Spinal cord (tissue), 10 donors: Measurements from ENCODE around the gene TJAP1. TPM values are rescaled to one million over a fixed set of nuclear protein-coding genes. Genes with fewer than 3 reads are reported as not detected.
A peak's percentile ranks its signal among the peaks of the same experiment; 100 is the strongest.

Experiments
- DNase-seq, 6 donors: peaks; one replicate each; pipeline versions ENCODE4 v3.0.0 to v3.0.0-alpha.2; 2013 to 2015; ENCODE audit warnings: low spot score in 6 of 6, low read depth in 4 of 6
- H3K27ac ChIP-seq: one replicate; pipeline ENCODE4 v1.5.1; 2013; ENCODE audit warnings: low read depth, low read length, control low read depth
- H3K27me3 ChIP-seq: one replicate; pipeline ENCODE4 v1.6.1; 2013; ENCODE audit warnings: low read length; ENCODE audit not compliant: control insufficient read depth, insufficient read depth
- H3K36me3 ChIP-seq: one replicate; pipeline ENCODE4 v1.6.1; 2013; ENCODE audit warnings: low read length; ENCODE audit not compliant: control insufficient read depth, insufficient read depth
- H3K4me1 ChIP-seq: one replicate; pipeline ENCODE4 v1.6.1; 2013; ENCODE audit warnings: low read length; ENCODE audit not compliant: control insufficient read depth, insufficient read depth
- H3K4me3 ChIP-seq: one replicate; pipeline ENCODE4 v1.5.1; 2013; ENCODE audit warnings: low read depth, low read length, control low read depth
- H3K9me3 ChIP-seq: one replicate; pipeline ENCODE4 v1.6.1; 2013; ENCODE audit warnings: low read length; ENCODE audit not compliant: control insufficient read depth, insufficient read depth
- WGBS: methylation state at CpG from one replicate; pipeline ENCODE4 v1.1.5; 2013; ENCODE audit warnings: missing lambda C conversion rate; ENCODE audit not compliant: insufficient coverage; 5-methylcytosine and 5-hydroxymethylcytosine counted together
- polyA plus RNA-seq, 2 donors: library from polyadenylated mRNA; unstranded; fragments of 120-200 nt; gene quantifications; one replicate each; pipeline ENCODE4 v1.2.1, GENCODE V29; 2013; ENCODE audit not compliant: insufficient read length in 2 of 2
- total RNA-seq, 2 donors: library from RNA; depleted of rRNA in 1 of 2; stranded (reverse); fragments of 120-200 nt in 1 of 2; fragments of >200 nt in 1 of 2; gene quantifications; one replicate each; pipeline versions ENCODE4 v1.2.3 to v1.2.4, GENCODE V29; 2013 to 2014
- donor health status: healthy.

TJAP1 gene
- total and polyA plus RNA-seq, 4 donors, result 8.8 to 46.4 (median 26.1) TPM

GRCh38 chr6:43516367-43516696, 39.0 kb downstream of the TJAP1 start:
- no peaks in the 10 kb centered on the region for H3K9me3 ChIP-seq
- WGBS, result 0% methylated on average over 7 of the region's 10 CpGs
- peak overlapping the region; percentile 85 for H3K27ac ChIP-seq
- no peak for DNase-seq
- peaks cover 20% of the 10 kb centered on the region for H3K4me1 ChIP-seq
- H3K4me3 ChIP-seq, result peak overlapping the region; percentile 98
- no peaks in the 10 kb centered on the region for H3K27me3 ChIP-seq
- H3K36me3 ChIP-seq, result peaks cover 58% of the 10 kb centered on the region

- Histone ChIP-seq H3K27me3 (no peaks in the 10 kb centered on the region), H3K36me3 (peaks cover 58% of the 10 kb centered on the region), H3K4me3 (peak within 1 kb of the TSS; percentile 98), H3K4me1 (peaks cover 17% of the 10 kb centered on the region), H3K9me3 (no peaks in the 10 kb centered on the region), H3K27ac (peak within 1 kb of the TSS; percentile 85)
- 0% methylated on average over 57 of the region's 57 CpGs for WGBS
- peak; percentile 94 to 100 (median 98) for DNase-seq
Observed at GRCh38 chr6:43516697-43517504, 39.5 kb downstream of the TJAP1 start, which contains the start of the genes POLR1C and YIPF3. Gene POLR1C, plus strand, starts transcription at chr6:43517089. Its CDS starts 21 bp downstream, at chr6:43517110. Gene YIPF3, minus strand, starts transcription at chr6:43516926. Its CDS starts 119 bp downstream, at chr6:43516807.

DNA sequence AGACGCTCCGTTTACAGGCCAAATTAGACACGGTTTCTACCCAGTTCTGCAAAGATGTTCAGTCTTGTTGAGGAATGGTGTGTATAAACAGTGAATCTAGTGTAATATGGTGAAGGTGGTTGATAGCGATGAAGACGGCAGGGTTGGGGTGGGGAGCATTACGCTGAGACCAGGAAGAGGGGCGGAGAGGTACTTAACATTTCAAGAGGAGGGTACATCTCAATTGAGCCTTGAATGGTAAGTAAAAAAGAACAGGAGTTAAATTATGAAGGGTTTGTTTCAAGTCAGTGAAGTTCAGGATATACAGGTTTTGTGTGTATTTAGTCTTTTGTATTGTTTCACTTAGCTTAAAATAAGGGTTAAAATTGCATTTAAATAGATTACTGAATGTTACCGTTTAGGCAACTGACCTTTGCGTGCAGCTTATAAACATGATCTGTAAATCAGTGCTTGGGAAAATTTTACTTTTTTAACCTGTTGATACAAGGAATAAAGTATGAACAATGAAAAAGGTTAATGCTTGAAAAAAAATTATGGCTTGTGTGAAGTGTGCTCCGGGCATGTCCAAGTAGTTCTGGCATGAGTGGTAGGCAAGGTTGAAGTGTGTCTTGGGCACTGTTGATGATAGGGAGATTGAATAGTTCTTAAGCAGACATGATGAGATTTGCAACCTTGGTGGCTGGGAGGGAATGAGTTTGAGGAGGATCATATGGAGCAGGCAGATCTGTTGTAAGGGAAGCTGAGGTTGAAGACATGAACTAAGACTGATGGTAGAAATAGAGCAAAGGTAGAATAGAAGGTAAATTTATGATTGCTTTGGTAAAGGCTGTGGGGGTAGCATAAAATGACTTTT, 40.4 kb downstream of the TJAP1 start:
- Histone ChIP-seq H3K4me3 (peak overlapping the region; percentile 98), H3K27ac (no peak overlapping the region), H3K4me1 (peaks cover 15% of the 10 kb centered on the region), H3K36me3 (peaks cover 55% of the 10 kb centered on the region), H3K9me3 (no peaks in the 10 kb centered on the region), H3K27me3 (no peaks in the 10 kb centered on the region)
- DNase-seq, result no peak
- 7% methylated on average over 9 of the region's 10 CpGs for WGBS

DNA sequence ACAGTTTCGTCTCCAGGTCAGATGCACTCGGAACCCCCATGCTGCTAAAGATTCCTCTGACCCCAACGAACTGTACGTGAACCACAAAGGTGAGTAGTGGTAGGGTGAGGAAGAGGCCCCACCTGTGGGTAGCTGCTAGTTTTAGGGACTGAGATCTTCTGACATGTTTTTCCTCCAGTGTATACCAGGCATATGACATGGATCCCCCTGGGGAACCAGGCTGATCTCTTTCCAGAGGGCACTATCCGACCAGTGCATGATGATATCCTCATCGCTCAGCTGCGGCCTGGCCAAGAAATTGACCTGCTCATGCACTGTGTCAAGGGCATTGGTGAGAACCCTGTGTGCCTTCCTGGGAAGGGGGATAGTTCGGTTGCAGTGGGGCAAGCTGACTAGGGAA, 42.7 kb downstream of the TJAP1 start:
- H3K9me3 ChIP-seq, result no peaks in the 10 kb centered on the region
- H3K36me3 ChIP-seq, result peaks cover 55% of the 10 kb centered on the region
- no peak overlapping the region for H3K4me3 ChIP-seq
- no peak overlapping the region for H3K27ac ChIP-seq
- no peak for DNase-seq
- WGBS, result 95% methylated on average over 8 of the region's 8 CpGs
- no peaks in the 10 kb centered on the region for H3K27me3 ChIP-seq
- H3K4me1 ChIP-seq, result peaks cover 13% of the 10 kb centered on the region

DNA sequence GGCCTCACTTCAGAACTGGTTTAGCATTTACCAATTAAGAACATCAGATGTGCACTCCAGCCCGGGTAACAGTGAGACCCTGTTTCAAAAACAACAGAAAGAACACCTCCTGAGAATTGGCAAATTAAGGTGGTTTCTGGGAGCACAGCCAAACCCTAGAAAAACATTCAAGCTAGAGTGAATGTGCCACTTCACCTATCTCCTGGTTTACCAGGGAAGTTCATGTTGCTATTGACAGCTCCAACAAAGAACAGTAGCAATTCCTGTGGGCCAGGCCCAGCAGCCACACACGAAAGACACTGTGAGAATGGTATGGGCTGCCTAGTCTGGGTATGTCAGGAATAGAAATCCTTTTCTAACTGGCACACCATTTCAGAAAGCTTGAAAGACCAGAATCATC, 44.5 kb downstream of the TJAP1 start:
- Histone ChIP-seq H3K9me3 (no peaks in the 10 kb centered on the region), H3K27me3 (no peaks in the 10 kb centered on the region), H3K36me3 (peaks cover 60% of the 10 kb centered on the region), H3K4me3 (no peak overlapping the region), H3K27ac (no peak overlapping the region), H3K4me1 (peaks cover 4% of the 10 kb centered on the region)
- WGBS, result no CpG with 5 or more reads among the region's 2 CpGs
- DNase-seq, result no peak

GRCh38 chr6:43522547-43523261, 45.3 kb downstream of the TJAP1 start:
- DNase-seq, result no peak
- Histone ChIP-seq H3K4me1 (peaks cover 4% of the 10 kb centered on the region), H3K4me3 (no peak overlapping the region), H3K36me3 (peaks cover 66% of the 10 kb centered on the region), H3K9me3 (no peaks in the 10 kb centered on the region), H3K27ac (no peak overlapping the region), H3K27me3 (no peaks in the 10 kb centered on the region)
- 92% methylated on average over 8 of the region's 8 CpGs for WGBS

DNA sequence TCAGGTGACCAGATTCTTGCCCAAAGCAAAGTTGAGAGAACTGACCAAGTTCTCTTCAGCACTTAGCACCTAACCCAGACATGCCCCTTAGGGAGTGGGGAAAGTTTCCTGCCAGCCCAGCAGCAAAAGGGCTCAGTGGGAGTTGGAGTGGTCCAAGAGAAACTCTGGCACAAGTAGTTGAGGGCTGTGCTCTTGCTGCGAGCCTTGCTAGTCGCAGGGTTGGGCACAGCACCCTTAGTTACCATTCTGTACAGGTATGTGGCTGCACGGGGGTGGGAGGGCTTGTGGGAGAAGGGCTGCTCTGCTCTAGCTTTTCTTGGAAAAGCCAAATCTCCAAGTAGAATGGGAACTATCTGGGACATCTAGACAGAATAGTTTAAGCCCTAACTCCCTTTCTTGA, 45.9 kb downstream of the TJAP1 start:
- Histone ChIP-seq H3K9me3 (no peaks in the 10 kb centered on the region), H3K27ac (no peak overlapping the region), H3K4me1 (peaks cover 4% of the 10 kb centered on the region), H3K27me3 (no peaks in the 10 kb centered on the region), H3K4me3 (no peak overlapping the region), H3K36me3 (peaks cover 70% of the 10 kb centered on the region)
- WGBS, result 89% methylated on average over 3 of the region's 3 CpGs
- no peak for DNase-seq

DNA sequence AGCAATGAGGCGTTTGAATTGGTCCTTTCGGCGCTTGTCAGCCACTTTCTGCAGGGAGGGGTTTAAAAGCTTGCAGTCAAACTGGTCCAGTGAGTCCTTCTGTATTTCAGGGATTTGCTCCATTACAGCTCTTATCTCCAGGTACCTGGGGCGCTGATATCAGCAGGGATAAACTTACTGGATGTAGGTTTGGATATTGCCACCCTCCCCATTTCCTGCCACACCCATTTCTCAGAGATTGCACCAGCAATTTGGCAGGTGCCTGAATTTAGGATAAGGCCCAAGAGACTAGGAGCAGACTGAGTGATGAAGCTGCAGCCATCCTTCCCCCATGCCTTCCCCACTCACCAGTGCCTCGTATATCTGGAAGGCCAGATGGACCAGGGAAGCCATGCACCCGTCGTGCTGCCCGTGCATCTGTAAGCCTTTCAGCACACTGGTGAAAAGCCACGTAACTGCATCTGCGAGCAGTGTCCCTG, 47.2 kb downstream of the TJAP1 start:
- peaks cover 79% of the 10 kb centered on the region for H3K36me3 ChIP-seq
- no peaks in the 10 kb centered on the region for H3K27me3 ChIP-seq
- no peak overlapping the region for H3K4me3 ChIP-seq
- H3K4me1 ChIP-seq, result no peaks in the 10 kb centered on the region
- no peaks in the 10 kb centered on the region for H3K9me3 ChIP-seq
- no peak for DNase-seq
- H3K27ac ChIP-seq, result no peak overlapping the region
- WGBS, result 79% methylated on average over 7 of the region's 10 CpGs

DNA sequence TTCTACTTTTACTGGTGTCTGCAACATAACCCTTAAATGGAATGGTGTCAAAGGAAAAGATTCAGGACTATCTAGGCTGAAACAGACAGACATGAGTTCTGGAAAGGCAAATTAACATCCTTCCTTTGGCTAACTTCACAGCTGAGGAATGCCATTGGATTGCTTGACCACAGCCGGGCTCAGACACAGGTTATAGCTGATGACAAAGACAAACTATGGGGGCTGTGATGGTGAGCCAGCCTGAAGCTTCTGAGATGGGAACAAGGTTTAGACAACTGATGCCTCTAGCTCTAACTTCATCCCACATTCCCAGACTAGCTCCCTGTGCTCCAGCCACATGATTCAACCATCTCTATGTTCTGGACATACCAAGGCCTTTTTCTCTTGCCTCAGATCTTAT, 54.8 kb downstream of the TJAP1 start:
- H3K4me1 ChIP-seq, result no peaks in the 10 kb centered on the region
- H3K4me3 ChIP-seq, result no peak overlapping the region
- no peaks in the 10 kb centered on the region for H3K27me3 ChIP-seq
- H3K27ac ChIP-seq, result no peak overlapping the region
- peaks cover 54% of the 10 kb centered on the region for H3K36me3 ChIP-seq
- H3K9me3 ChIP-seq, result no peaks in the 10 kb centered on the region
- DNase-seq, result no peak
- WGBS, result no CpG with 5 or more reads among the region's 1 CpG
